ENCODE data around the gene CYBA. TPM values are rescaled to one million over a fixed set of nuclear protein-coding genes. Genes with fewer than 3 reads are reported as not detected.

Gene CYBA
- total and polyA plus RNA-seq, 10 of the 15 experiments (the other 5 are each of a cell fraction or from before 2014, with no cell fraction given), result 0.55 to 598 (median 258) TPM

DNA sequence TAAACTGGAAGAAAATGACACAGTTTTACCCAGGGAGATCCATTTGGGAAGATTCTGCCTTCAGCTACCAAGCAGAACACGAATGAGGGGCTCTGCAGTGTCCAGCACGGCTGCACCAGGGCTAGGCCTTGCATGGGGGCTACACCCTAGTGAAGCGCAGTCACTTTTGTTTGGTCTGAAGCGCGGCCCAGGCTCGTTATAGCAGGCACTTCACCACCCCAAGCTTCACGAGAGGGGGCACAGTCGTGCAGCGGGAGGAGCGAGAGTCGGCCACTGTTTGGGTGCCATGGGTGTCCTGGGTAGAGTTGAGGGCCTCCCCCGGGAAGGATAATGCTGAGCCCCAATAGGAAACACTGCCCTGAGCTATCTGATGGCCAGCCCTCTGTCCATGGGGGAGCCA lies 34.1 kb downstream of the CYBA start (continued):
- TF ChIP-seq TARDBP (IDR thresholded peaks at IDR 0.05; ENCODE audit: borderline replicate concordance) (no peak), MEF2B (IDR thresholded peaks at IDR 0.05; ENCODE audit: partially characterized antibody, poor library complexity, severe bottlenecking) (no peak), RUNX3 (IDR thresholded peaks at IDR 0.05; ENCODE audit: low read length) (no peak), SMARCA5 (IDR thresholded peaks at IDR 0.05) (no peak)

DNA sequence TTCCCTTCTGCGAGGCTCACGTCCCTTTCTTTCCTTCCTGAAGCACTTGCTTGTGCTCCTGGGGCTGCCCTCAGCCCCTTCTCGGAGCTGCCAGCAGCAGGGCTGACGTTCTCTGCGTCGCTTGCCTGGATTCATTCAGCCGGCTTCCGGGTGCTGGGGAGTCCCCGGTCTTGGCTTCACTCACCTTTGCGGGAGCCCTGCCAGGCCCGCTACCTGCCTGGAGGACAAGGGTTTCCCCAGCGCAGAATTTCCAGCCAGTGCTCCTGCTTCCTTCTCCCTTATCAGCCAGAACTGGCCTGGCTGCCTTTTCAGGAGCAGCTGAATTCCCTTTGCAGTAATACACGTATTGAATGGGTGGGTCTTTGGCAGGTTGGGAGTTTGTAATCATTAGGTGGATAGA lies 34.5 kb downstream of the CYBA start:
- Histone ChIP-seq H3K9ac (ENCODE audit: control insufficient read depth, insufficient read depth, low read length) (no peak overlapping the region), H2AFZ (ENCODE audit: control insufficient read depth, low read depth, low read length) (no peak overlapping the region), H3K9me3 (replicated peaks; ENCODE audit: control insufficient read depth, insufficient read depth, low read length) (no peaks in the 10 kb centered on the region), H3K27me3 (replicated peaks in 1 of 2; ENCODE audit: control insufficient read depth in 2 of 2, insufficient read depth in 2 of 2, low read length in 1 of 2) (no peaks in the 10 kb centered on the region), H3K4me2 (ENCODE audit: control insufficient read depth, insufficient read depth) (no peak overlapping the region), H3K4me1 (ENCODE audit: control insufficient read depth, insufficient read depth, low read length) (no peaks in the 10 kb centered on the region), H4K20me1 (ENCODE audit: control insufficient read depth, insufficient read depth) (no peaks in the 10 kb centered on the region), H3K79me2 (ENCODE audit: control insufficient read depth, insufficient read depth, low read length) (no peaks in the 10 kb centered on the region), H3K4me3 (no peak overlapping the region), H3K36me3 (ENCODE audit: control insufficient read depth in 2 of 2, insufficient read depth in 2 of 2, low read length in 1 of 2) (peaks cover 7 to 30% of the 10 kb centered on the region in 2 experiments; a peak in 3 of 4 replicates), H3K27ac (ENCODE audit: control insufficient read depth, insufficient read depth) (no peak overlapping the region)
- ATAC-seq (no peak), FAIRE-seq (no peak), DNase-seq (ENCODE audit: low read depth, low spot score) (no peak)
- SMC1A ChIA-PET (ENCODE audit: uncharacterized antibody, unreplicated experiment), result no interaction called here
- POLR2A ChIA-PET, result no interaction called here
- no peak for TF ChIP-seq POLR2AphosphoS5 (IDR thresholded peaks at IDR 0.05; ENCODE audit: low read length)
- no peak for TF ChIP-seq PRDM15 (CRISPR knock-in tag; IDR thresholded peaks at IDR 0.05)
- TF ChIP-seq MEF2B (IDR thresholded peaks at IDR 0.05; ENCODE audit: partially characterized antibody, poor library complexity, severe bottlenecking), result no peak
- no peak for TF ChIP-seq YBX1 (IDR thresholded peaks at IDR 0.05)
- TF ChIP-seq NFXL1 (IDR thresholded peaks at IDR 0.05; ENCODE audit: borderline replicate concordance), result no peak
- no peak for TF ChIP-seq SUPT20H (IDR thresholded peaks at IDR 0.05; ENCODE audit: borderline replicate concordance, control insufficient read depth, low read depth, low read length)
- no peak for TF ChIP-seq REST (IDR thresholded peaks at IDR 0.05; ENCODE audit: low read depth, low read length)
- TF ChIP-seq CHD4 (IDR thresholded peaks at IDR 0.05), result no peak
- TF ChIP-seq CREM (IDR thresholded peaks at IDR 0.05; ENCODE audit: low read depth), result no peak
- TF ChIP-seq, protein P1, sequence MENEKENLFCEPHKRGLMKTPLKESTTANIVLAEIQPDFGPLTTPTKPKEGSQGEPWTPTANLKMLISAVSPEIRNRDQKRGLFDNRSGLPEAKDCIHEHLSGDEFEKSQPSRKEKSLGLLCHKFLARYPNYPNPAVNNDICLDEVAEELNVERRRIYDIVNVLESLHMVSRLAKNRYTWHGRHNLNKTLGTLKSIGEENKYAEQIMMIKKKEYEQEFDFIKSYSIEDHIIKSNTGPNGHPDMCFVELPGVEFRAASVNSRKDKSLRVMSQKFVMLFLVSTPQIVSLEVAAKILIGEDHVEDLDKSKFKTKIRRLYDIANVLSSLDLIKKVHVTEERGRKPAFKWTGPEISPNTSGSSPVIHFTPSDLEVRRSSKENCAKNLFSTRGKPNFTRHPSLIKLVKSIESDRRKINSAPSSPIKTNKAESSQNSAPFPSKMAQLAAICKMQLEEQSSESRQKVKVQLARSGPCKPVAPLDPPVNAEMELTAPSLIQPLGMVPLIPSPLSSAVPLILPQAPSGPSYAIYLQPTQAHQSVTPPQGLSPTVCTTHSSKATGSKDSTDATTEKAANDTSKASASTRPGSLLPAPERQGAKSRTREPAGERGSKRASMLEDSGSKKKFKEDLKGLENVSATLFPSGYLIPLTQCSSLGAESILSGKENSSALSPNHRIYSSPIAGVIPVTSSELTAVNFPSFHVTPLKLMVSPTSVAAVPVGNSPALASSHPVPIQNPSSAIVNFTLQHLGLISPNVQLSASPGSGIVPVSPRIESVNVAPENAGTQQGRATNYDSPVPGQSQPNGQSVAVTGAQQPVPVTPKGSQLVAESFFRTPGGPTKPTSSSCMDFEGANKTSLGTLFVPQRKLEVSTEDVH (IDR thresholded peaks at IDR 0.05; ENCODE audit: low read depth, partially characterized antibody), result no peak
- CTCF ChIA-PET, result interaction anchor here (0.7 kb wide), 1 partner anchor 79 kb away, joined by 3 read pairs; no protein-coding TSS in a partner anchor
- in situ Hi-C loops (cut with MboI), result no loop called here
- RAD21 ChIA-PET (ENCODE audit: unreplicated experiment), result no interaction called here
- intact Hi-C loops (cut with micrococcal nuclease; ENCODE audit: unreplicated experiment), result no loop called here
- BruUV-seq (replicated peaks), result no TSS peak
- 97% methylated on average over 13 of the region's 13 CpGs for WGBS (ENCODE audit: insufficient coverage, insufficient replicate concordance, low lambda C conversion rate, missing lambda C conversion rate)

Data from GM12878 (cell line).